ENCODE measurements around the gene APOL5.
"Not testable (repeated sequence)": the region's sequence is repeated elsewhere in the genome, so short reads cannot be mapped to it uniquely, and the experiment has no call there.

Gene APOL5, protein sequence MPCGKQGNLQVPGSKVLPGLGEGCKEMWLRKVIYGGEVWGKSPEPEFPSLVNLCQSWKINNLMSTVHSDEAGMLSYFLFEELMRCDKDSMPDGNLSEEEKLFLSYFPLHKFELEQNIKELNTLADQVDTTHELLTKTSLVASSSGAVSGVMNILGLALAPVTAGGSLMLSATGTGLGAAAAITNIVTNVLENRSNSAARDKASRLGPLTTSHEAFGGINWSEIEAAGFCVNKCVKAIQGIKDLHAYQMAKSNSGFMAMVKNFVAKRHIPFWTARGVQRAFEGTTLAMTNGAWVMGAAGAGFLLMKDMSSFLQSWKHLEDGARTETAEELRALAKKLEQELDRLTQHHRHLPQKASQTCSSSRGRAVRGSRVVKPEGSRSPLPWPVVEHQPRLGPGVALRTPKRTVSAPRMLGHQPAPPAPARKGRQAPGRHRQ

DNA sequence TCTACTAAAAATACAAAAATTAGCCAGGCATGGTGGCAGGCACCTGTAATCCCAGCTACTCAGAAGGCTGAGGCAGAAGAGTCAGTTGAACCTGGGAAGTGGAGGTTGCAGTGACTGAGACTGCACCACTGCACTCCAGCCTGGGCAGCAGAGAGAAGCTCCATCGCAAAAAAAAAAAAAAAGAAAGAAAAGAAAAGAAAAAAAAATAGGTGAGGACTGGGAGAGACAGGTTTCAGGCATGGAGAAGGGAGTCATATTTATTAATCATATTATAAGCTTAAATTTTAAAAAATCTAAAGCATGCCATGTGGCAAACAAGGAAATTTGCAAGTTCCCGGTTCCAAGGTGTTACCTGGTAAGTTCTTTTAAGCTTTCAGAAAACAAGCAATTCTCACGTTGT is at the start of gene APOL5:
Gene APOL5, plus strand, starts transcription at position 301 of the 400 bp plus-strand sequence. Its CDS starts 0 bp downstream, at position 301.
- H3K4me3 ChIP-seq (ENCODE audit: low read depth, low read length): no peak within 1 kb of the TSS

GRCh38 chr22:35674335-35674734 is 43.3 kb upstream of the APOL5 start:
- H3K4me3 ChIP-seq (ENCODE audit: low read depth, low read length): no peak overlapping the region

DNA sequence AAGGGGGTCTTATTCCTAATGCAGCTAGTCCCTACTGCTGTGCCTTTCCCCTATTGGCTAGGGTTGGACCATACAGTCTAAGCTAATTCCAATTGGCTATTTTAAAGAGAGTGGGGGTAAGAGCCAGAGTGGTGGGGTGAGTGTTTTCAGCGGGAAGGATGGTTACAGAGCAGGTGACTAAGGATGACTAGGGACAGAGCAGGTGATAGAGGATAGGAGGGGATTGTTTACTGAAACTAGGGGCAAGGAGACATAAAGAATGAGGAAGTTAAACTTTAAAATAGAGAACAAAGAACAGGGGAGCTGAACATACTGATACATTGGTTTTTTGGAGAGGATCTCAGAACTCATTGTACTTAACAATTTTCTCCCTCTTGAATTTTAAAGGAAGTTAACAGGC is 41.6 kb upstream of the APOL5 start:
- not testable (repeated sequence) for H3K4me3 ChIP-seq (ENCODE audit: low read depth, low read length)

GRCh38 chr22:35677460-35678187 is 40.0 kb upstream of the APOL5 start:
- H3K4me3 ChIP-seq (ENCODE audit: low read depth, low read length): no peak overlapping the region

DNA sequence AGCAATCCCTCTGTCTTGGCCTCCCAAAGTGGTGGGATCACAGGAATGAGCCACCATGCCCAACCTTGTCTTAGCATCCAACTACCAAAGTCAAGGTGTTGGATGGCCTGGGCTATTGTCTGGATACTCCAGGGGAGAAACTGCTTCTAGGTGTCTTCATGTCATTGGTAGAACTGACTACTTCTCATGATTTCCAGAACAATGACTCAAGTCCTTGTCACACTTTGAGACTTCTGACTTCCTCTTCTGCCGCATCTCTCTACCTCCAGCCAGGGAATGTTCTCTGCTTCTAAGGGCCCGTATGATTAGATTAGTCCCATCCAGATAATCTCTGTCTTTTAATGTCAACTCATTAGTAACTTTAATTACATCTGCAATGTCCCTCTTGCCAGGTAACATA is 38.8 kb upstream of the APOL5 start:
- no peak overlapping the region for H3K4me3 ChIP-seq (ENCODE audit: low read depth, low read length)

DNA sequence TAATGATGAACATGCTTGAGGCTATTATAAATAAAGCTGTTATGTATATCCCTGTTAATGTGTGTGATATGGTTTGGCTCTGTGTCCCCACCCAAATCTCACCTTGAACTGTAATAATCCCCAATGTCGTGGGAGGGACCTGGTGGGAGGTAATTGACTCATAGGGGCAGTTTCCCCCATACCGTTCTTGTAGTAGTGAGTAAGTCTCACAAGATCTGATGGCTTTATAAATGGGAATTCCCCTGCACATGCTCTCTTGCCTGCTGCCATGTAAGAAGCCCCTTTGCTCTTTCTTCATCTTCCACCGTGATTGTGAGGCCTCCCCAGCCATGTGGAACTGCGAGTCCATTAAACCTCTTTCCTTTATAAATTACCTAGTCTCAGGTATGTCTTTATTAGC is 38.2 kb upstream of the APOL5 start:
- not testable (repeated sequence) for H3K4me3 ChIP-seq (ENCODE audit: low read depth, low read length)

- H3K4me3 ChIP-seq (ENCODE audit: low read depth, low read length): no peak overlapping the region
Measured at GRCh38 chr22:35681454-35682052, 36.1 kb upstream of the APOL5 start.

GRCh38 chr22:35683560-35683959 is 34.1 kb upstream of the APOL5 start:
- no peak overlapping the region for H3K4me3 ChIP-seq (ENCODE audit: low read depth, low read length)

GRCh38 chr22:35684270-35684700 is 33.4 kb upstream of the APOL5 start:
- H3K4me3 ChIP-seq (ENCODE audit: low read depth, low read length): no peak overlapping the region

DNA sequence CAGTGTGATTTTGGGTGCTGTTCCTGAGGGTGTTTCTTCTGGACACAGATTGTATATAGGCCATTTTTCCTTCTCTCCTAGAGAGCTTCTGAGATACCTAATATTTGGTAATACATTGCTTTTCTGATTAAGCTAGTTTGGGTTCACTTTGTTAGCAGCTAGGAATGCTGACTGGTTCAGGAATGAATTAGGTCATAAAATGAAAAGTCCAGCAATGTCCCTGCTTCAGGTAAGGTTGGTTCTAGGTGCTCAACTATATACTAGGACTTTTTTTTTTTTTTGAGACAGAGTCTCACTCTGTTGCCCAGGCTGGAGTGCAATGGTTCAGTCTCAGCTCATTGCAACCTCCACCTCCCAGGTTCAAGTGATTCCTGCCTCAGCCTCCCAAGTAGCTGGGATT is 32.9 kb upstream of the APOL5 start:
- H3K4me3 ChIP-seq (ENCODE audit: low read depth, low read length): no peak overlapping the region

- no peak overlapping the region for H3K4me3 ChIP-seq (ENCODE audit: low read depth, low read length)
Measured at GRCh38 chr22:35685731-35686130, 31.9 kb upstream of the APOL5 start.

DNA sequence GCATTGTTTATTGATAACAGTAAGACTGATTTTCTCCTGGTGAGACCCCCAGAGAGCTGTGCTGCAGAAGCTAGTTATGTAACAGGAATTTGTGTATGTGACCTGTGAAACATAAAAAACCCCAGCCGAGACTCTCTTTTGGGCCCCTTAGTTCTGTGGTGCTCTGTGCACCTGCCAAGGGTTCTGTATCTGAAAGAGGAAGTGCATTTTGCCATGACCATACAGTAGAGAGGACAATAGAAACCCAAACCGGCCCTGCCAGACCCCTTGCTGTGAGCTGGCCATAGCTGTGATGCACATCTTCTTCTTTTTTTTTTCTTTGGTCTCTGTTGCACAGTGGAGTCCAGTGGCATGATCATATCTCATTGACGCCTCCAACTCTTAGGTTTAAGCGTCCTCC is 31.4 kb upstream of the APOL5 start:
- no peak overlapping the region for H3K4me3 ChIP-seq (ENCODE audit: low read depth, low read length)

GRCh38 chr22:35687461-35687860 is 30.2 kb upstream of the APOL5 start:
- H3K4me3 ChIP-seq (ENCODE audit: low read depth, low read length): no peak overlapping the region

DNA sequence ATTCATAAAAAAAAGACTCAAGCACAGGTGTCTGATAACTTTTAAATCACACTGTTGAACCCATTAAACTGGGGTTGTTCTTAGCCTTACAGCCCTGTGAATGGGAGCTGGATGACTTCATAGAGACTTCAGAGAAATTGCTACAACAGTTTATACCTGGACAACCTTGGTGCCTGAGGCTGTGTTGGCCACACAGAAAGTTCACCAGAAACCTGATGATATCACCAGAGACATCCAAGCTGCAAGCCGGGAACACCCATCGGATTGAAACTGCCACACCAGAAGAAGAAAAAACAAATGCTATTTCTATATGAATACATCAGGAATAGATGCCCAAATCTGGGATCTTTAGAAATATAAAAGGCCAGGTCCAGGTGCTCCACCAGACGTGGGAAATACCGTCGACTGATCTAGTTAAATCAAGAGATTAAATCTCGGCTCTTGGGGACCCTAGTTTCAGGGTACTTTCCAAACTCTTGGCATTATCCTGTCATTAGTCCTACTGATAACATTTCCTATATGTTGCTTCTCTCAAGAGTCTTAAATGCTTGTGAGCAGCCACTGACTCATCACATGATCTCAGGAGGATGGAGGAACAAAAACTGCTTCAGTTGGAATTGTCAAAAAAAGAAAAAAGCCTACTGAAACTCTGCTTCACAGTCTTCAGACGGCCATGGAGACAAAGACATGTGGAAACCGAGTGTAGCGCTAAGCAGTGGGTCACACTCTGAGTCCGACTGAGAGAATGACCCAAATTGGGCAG is 28.6 kb upstream of the APOL5 start:
- H3K4me3 ChIP-seq (ENCODE audit: low read depth, low read length): no peak overlapping the region

DNA sequence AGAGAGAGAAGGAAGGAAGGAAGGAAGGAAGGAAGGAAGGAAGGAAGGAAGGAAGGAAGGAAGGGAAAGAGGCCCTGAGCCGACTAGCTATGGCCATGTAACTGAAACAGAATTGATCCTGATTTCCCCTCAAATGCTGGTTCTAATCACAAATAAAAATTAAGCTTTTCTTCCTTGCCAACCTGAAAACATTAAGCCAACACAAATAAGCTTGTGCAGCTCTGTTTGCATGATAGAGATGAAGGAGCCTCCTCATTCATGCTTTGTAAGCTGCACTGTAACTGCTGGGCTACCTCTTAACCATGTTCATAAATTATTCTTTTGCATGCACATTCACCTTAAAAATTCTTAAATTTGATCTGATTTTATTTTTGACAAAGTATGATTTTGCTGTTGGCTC is 27.7 kb upstream of the APOL5 start:
- no peak overlapping the region for H3K4me3 ChIP-seq (ENCODE audit: low read depth, low read length)

DNA sequence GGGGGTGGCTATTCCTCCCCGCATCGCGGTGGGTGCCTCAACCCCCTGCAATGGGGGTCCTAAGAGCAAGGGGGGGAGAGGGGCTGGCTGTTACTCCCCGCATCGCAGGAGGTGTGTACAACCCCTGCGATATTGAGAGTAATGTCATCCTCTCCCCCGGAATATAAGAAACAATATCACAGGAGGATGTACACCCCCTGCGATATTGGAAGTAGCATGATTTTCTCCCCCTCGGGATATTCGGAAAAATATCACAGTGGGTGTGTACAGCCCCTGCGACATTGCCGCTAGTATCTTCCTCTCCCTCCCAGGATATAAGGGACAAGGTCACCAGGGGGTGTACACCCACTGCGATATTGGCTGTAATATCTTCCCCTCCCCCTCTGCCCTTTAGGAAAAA is 22.5 kb upstream of the APOL5 start:
- H3K4me3 ChIP-seq (ENCODE audit: low read depth, low read length): no peak overlapping the region

DNA sequence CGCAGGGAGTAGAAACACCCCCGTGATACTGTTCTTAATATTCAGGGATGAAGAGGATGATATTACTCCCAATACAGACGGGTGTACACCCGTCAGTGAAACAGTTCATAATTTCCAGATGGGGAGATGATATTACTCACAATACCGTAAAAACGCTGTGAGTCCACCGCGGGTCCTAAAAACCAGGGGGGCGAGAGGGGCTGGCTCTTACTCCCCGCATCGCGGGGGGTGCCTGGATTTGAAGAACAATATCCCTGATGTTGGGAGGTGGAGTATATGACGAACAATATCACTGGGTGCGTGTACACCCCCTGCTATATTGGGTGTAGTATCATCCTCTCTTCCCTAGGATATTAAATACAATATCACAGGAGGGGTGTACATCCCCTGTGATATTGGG is 20.5 kb upstream of the APOL5 start:
- no peak overlapping the region for H3K4me3 ChIP-seq (ENCODE audit: low read depth, low read length)

DNA sequence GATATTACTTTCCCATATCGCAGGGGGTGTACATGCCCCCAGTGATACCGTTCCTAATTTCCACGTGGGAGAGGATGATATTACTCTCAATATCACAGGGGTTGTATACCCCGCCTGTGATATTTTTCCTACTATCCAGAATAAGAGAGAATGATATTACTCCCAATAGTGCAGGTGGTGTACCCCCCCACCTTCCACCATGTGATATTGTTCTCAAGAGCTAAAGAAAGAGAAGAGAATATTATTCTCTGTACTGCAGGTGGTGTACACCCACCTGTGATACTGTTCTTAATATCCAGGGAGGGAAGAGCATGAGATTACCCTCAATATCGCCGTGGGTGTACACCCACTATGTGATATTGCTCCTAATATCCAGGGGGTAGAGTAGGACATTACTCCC is 17.8 kb upstream of the APOL5 start:
- not testable (repeated sequence) for H3K4me3 ChIP-seq (ENCODE audit: low read depth, low read length)

GRCh38 chr22:35703861-35704584 is 13.6 kb upstream of the APOL5 start:
- H3K4me3 ChIP-seq (ENCODE audit: low read depth, low read length): no peak overlapping the region

GRCh38 chr22:35705141-35705540 is 12.5 kb upstream of the APOL5 start:
- no peak overlapping the region for H3K4me3 ChIP-seq (ENCODE audit: low read depth, low read length)

All from iPS-11a (cell line).